Kidney (tissue), 14 donors: ENCODE data around the gene FGFBP3. TPM values are rescaled to one million over a fixed set of nuclear protein-coding genes. Genes with fewer than 3 reads are reported as not detected.

Experiments used
- DNase-seq, 5 donors: peaks; one replicate each; pipeline ENCODE4 v3.0.0-alpha.2; 2013 to 2020
- FAIRE-seq: peaks from 2 replicates; lab custom pipeline; 2012; peaks lifted over from hg19 to GRCh38; lab: Jason Lieb, UNC
- H3K27ac ChIP-seq, 2 donors: one replicate each; pipeline ENCODE4 v1.7.0; 2013; ENCODE audit warnings: low read depth in 2 of 2, low read length in 2 of 2, inconsistent platforms in 1 of 2
- H3K27me3 ChIP-seq: one replicate; pipeline ENCODE4 v1.7.1; 2013; ENCODE audit warnings: low read length, inconsistent platforms; ENCODE audit not compliant: control insufficient read depth, insufficient read depth
- H3K36me3 ChIP-seq, 3 donors: one replicate each; pipeline versions ENCODE4 v1.7.0 to v1.7.1; 2013; ENCODE audit warnings: low read length in 3 of 3, control low read depth in 1 of 3, inconsistent platforms in 1 of 3; ENCODE audit not compliant: insufficient read depth in 3 of 3, control insufficient read depth in 2 of 3
- H3K4me1 ChIP-seq, 3 donors: one replicate each; pipeline versions ENCODE4 v1.7.0 to v1.7.1; 2013; ENCODE audit warnings: low read length in 3 of 3, inconsistent platforms in 1 of 3, low read depth in 1 of 3; ENCODE audit not compliant: control insufficient read depth in 2 of 3, insufficient read depth in 2 of 3
- H3K4me3 ChIP-seq, 3 donors: one replicate each; pipeline versions ENCODE4 v1.7.0 to v1.8.1; 2013; ENCODE audit warnings: low read length in 3 of 3, control low read depth in 1 of 3, inconsistent platforms in 1 of 3
- H3K9ac ChIP-seq, 3 donors: one replicate each; pipeline versions ENCODE4 v1.7.0 to v1.7.1; 2013; ENCODE audit warnings: low read length in 3 of 3, control low read depth in 1 of 3, inconsistent platforms in 1 of 3
- H3K9me3 ChIP-seq, 3 donors: one replicate each; pipeline versions ENCODE4 v1.7.0 to v1.7.1; 2013; ENCODE audit warnings: low read length in 3 of 3, control low read depth in 1 of 3, inconsistent platforms in 1 of 3; ENCODE audit not compliant: control insufficient read depth in 2 of 3, insufficient read depth in 1 of 3
- CTCF ChIP-seq: IDR thresholded peaks from 3 replicates; pipeline ENCODE4 v1.5.1; 2012; ENCODE audit warnings: mild to moderate bottlenecking, moderate library complexity, borderline replicate concordance; ENCODE audit not compliant: insufficient read depth; ENCODE audit errors: extremely low read depth
- intact Hi-C: fragments of 100-400 bp; cut with DNase I; formaldehyde crosslinking; loops from one replicate; pipeline ENCODE4 v1.11.1; 2022
- polyA plus RNA-seq: library from polyadenylated mRNA; stranded (reverse); fragments of 350-450 nt; fragmentation: Illumina TruSeq; extraction: RNeasy Lipid Tissue Mini Kit (QIAGEN cat#74804); gene quantifications from one replicate; pipeline ENCODE4 v1.2.3, GENCODE V29; 2014; ENCODE audit warnings: low read depth, low replicate concordance; ENCODE audit not compliant: insufficient read depth
- total RNA-seq: library from RNA; stranded (reverse); fragmentation: NEBNext Ultra II Directional; extraction: Animal tissue kit (Norgen Biotek cat#: 25700); gene quantifications from one replicate; pipeline ENCODE4 v1.2.1, GENCODE V29; 2021
- donor health status: control.
- donor health status: control.
- donor health status: control.
- donor health status: control.
- donor health status: control.
- donor health status: DM: yes; HTN: yes; CAD: no.
- donor health status: Normal renal cell carcinoma (clear cell type).

The FGFBP3 gene
- total and polyA plus RNA-seq, 2 donors from 2014 or later: 1.3 to 2.7 TPM

GRCh38 chr10:91953600-91954160 lies 44.4 kb upstream of the FGFBP3 start:
- H3K9me3 ChIP-seq: no peaks in the 10 kb centered on the region
- H3K4me3 ChIP-seq: no peak overlapping the region
- H3K27ac ChIP-seq: no peak overlapping the region
- FAIRE-seq (no peak), DNase-seq (no peak)
- TF ChIP-seq CTCF: no peak
- H3K27me3 ChIP-seq: no peaks in the 10 kb centered on the region
- H3K4me1 ChIP-seq: no peaks in the 10 kb centered on the region
- H3K9ac ChIP-seq: no peak overlapping the region
- intact Hi-C loops: no loop called here
- H3K36me3 ChIP-seq: peaks cover 0 to 41% (median 21%) of the 10 kb centered on the region in 3 donors

GRCh38 chr10:91944880-91945630 lies 35.8 kb upstream of the FGFBP3 start:
- intact Hi-C loops: no loop called here
- peaks cover 0 to 2% (median 0%) of the 10 kb centered on the region in 3 donors for H3K36me3 ChIP-seq
- H3K27ac ChIP-seq: no peak overlapping the region
- no peak for DNase-seq
- no peaks in the 10 kb centered on the region for H3K27me3 ChIP-seq
- H3K9ac ChIP-seq: no peak overlapping the region
- FAIRE-seq: no peak
- H3K4me1 ChIP-seq: no peaks in the 10 kb centered on the region
- TF ChIP-seq CTCF: no peak
- H3K4me3 ChIP-seq: no peak overlapping the region
- H3K9me3 ChIP-seq: no peaks in the 10 kb centered on the region

GRCh38 chr10:91941426-91941825 lies 32.1 kb upstream of the FGFBP3 start:
- FAIRE-seq (no peak), DNase-seq (no peak)
- no peak overlapping the region for H3K4me3 ChIP-seq
- no peak overlapping the region for H3K9ac ChIP-seq
- no peaks in the 10 kb centered on the region for H3K4me1 ChIP-seq
- intact Hi-C loops: no loop called here
- H3K27me3 ChIP-seq: no peaks in the 10 kb centered on the region
- H3K27ac ChIP-seq: no peak overlapping the region
- no peak for TF ChIP-seq CTCF
- no peaks in the 10 kb centered on the region for H3K9me3 ChIP-seq
- peaks cover 4 to 8% (median 4%) of the 10 kb centered on the region in 3 donors for H3K36me3 ChIP-seq
